Measurements from ENCODE around the gene MINDY3.
"Not testable (repeated sequence)": the region's sequence is repeated elsewhere in the genome, so short reads cannot be mapped to it uniquely, and the experiment has no call there.

Gene MINDY3

GRCh38 chr10:15764892-15765454 lies 95.3 kb downstream of the MINDY3 start:
- no peak for DNase-seq (ENCODE audit: low read depth)
- TF ChIP-seq CTCF (conservative IDR thresholded peaks at IDR 0.05; ENCODE audit: control insufficient read depth, insufficient read depth, low read depth, low read length): no peak
- no peak overlapping the region for H3K4me3 ChIP-seq (ENCODE audit: control insufficient read depth, low read depth, low read length)

GRCh38 chr10:15763006-15763405 lies 97.3 kb downstream of the MINDY3 start:
- H3K4me3 ChIP-seq (ENCODE audit: control insufficient read depth, low read depth, low read length): no peak overlapping the region
- no peak for DNase-seq (ENCODE audit: low read depth)
- no peak for TF ChIP-seq CTCF (conservative IDR thresholded peaks at IDR 0.05; ENCODE audit: control insufficient read depth, insufficient read depth, low read depth, low read length)

- not testable (repeated sequence) for DNase-seq (ENCODE audit: low read depth); H3K4me3 ChIP-seq (ENCODE audit: control insufficient read depth, low read depth, low read length)
Observed at GRCh38 chr10:15762239-15762638, 98.1 kb downstream of the MINDY3 start.

GRCh38 chr10:15761224-15761623 lies 99.1 kb downstream of the MINDY3 start:
- H3K4me3 ChIP-seq (ENCODE audit: control insufficient read depth, low read depth, low read length); DNase-seq (ENCODE audit: low read depth): not testable (repeated sequence)

DNA sequence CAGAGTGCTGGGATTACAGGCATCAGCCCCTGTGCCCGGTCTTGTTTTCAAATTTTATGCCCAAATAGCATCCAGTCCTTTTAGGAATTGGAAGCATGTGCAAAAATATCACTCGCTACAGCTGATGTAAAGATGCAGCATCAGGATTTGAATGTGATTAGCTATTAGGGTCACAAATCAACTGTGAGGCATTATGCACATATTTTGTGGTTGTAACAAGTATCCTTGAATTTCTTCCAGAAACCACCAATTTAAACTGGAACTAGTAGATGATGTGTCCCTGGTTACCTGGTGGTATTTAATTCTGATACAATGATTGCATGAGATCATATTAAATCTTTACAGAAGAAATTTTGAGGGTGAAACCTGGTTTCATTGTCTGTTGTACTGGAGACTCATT lies 99.6 kb downstream of the MINDY3 start:
- no peak for TF ChIP-seq CTCF (conservative IDR thresholded peaks at IDR 0.05; ENCODE audit: control insufficient read depth, insufficient read depth, low read depth, low read length)
- no peak for DNase-seq (ENCODE audit: low read depth)
- H3K4me3 ChIP-seq (ENCODE audit: control insufficient read depth, low read depth, low read length): no peak overlapping the region

- no peak overlapping the region for H3K4me3 ChIP-seq (ENCODE audit: control insufficient read depth, low read depth, low read length)
- no peak for TF ChIP-seq CTCF (conservative IDR thresholded peaks at IDR 0.05; ENCODE audit: control insufficient read depth, insufficient read depth, low read depth, low read length)
- DNase-seq (ENCODE audit: low read depth): no peak
Observed at GRCh38 chr10:15759265-15759664, 101.0 kb downstream of the MINDY3 start.

DNA sequence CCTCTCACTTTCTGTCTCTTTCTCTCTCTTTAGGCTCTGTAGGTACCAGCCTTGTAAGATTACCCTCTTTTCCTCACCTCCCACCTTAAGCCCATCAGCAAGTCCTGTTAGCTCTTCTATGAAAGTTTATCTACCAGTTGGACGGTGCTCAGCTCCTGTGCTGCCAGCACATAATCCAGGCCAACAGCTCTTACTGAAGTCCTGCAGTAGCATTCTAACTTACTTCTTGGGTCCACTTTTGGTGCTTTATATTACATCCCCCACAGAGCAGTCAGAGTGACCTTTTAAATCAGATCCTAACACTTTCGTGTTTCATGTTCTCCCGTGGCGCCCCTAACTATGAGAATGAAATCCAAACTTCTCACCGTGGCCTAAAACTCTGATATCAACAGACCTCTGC lies 101.7 kb downstream of the MINDY3 start:
- DNase-seq (ENCODE audit: low read depth): no peak
- TF ChIP-seq CTCF (conservative IDR thresholded peaks at IDR 0.05; ENCODE audit: control insufficient read depth, insufficient read depth, low read depth, low read length): no peak
- no peak overlapping the region for H3K4me3 ChIP-seq (ENCODE audit: control insufficient read depth, low read depth, low read length)

- no peak for TF ChIP-seq CTCF (conservative IDR thresholded peaks at IDR 0.05; ENCODE audit: control insufficient read depth, insufficient read depth, low read depth, low read length)
Observed at GRCh38 chr10:15754937-15755336, 105.4 kb downstream of the MINDY3 start.

More at GRCh38 chr10:15754937-15755336, 105.4 kb downstream of the MINDY3 start:
- H3K4me3 ChIP-seq (ENCODE audit: control insufficient read depth, low read depth, low read length): no peak overlapping the region
- DNase-seq (ENCODE audit: low read depth): no peak
